ENCODE data around the gene SLC27A1. TPM values are rescaled to one million over a fixed set of nuclear protein-coding genes. Genes with fewer than 3 reads are reported as not detected.
A peak's percentile ranks its signal among the peaks of the same experiment; 100 is the strongest.
"Not testable (repeated sequence)": the region's sequence is repeated elsewhere in the genome, so short reads cannot be mapped to it uniquely, and the experiment has no call there.

The SLC27A1 gene
- total and polyA plus RNA-seq, 2 donors, result 2.0 to 11.9 TPM

- H3K4me3 ChIP-seq (ENCODE audit: low read length in 2 of 2), result no peak overlapping the region
- peaks cover 6 to 10% of the 10 kb centered on the region in 2 donors for H3K9me3 ChIP-seq (ENCODE audit: control insufficient read depth in 2 of 2, insufficient read depth in 1 of 2, low read length in 1 of 2)
- DNase-seq (ENCODE audit: low read depth in 6 of 9, low spot score in 9 of 9), result no peak
- H3K4me1 ChIP-seq (ENCODE audit: control insufficient read depth in 2 of 2, insufficient read depth in 2 of 2, low read length in 2 of 2), result peaks cover 8 to 10% of the 10 kb centered on the region in 2 donors
- peaks cover 17 to 27% of the 10 kb centered on the region in 2 donors for H3K36me3 ChIP-seq (ENCODE audit: control insufficient read depth in 2 of 2, insufficient read depth in 2 of 2, low read length in 1 of 2)
- no peak overlapping the region for H3K27ac ChIP-seq (ENCODE audit: low read depth in 1 of 2, low read length in 1 of 2)
- no peaks in the 10 kb centered on the region for H3K27me3 ChIP-seq (ENCODE audit: control insufficient read depth in 2 of 2, insufficient read depth in 1 of 2, low read length in 1 of 2)
- 97% methylated on average over 15 of the region's 15 CpGs for WGBS
Observed at GRCh38 chr19:17515408-17516149, 45.3 kb downstream of the SLC27A1 start.

DNA sequence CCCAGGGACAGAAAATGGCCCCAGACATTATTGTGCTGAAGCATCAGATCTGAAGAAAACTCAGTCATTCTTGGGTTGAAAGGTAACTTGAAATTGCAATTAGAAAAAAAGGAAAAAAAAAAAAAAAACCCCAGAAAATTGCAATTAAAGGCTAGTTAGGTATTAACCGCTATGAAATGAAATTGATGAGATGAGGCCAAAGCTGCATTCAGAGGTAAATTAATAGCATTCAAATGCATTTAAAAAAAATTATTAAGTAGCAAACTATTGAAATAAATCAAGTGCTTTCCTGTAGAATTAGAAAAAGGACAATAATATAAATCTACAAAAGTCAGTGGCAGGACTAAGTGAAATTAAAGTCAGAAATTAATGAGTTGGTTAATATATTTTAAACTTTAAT lies 47.6 kb downstream of the SLC27A1 start:
- no peak for DNase-seq (ENCODE audit: low read depth in 6 of 9, low spot score in 9 of 9)
- Histone ChIP-seq H3K4me3 (ENCODE audit: low read length in 2 of 2) (no peak overlapping the region), H3K4me1 (ENCODE audit: control insufficient read depth in 2 of 2, insufficient read depth in 2 of 2, low read length in 2 of 2) (peaks cover under 1 to 9% of the 10 kb centered on the region in 2 donors), H3K9me3 (ENCODE audit: control insufficient read depth in 2 of 2, insufficient read depth in 1 of 2, low read length in 1 of 2) (peaks cover 6 to 10% of the 10 kb centered on the region in 2 donors), H3K27me3 (ENCODE audit: control insufficient read depth in 2 of 2, insufficient read depth in 1 of 2, low read length in 1 of 2) (no peaks in the 10 kb centered on the region), H3K27ac (ENCODE audit: low read depth in 1 of 2, low read length in 1 of 2) (no peak overlapping the region), H3K36me3 (ENCODE audit: control insufficient read depth in 2 of 2, insufficient read depth in 2 of 2, low read length in 1 of 2) (peaks cover 26 to 34% of the 10 kb centered on the region in 2 donors)
- WGBS, result 98% methylated on average over 1 of the region's 1 CpG

GRCh38 chr19:17518654-17519053 lies 48.3 kb downstream of the SLC27A1 start:
- not testable (repeated sequence) for H3K9me3 ChIP-seq (ENCODE audit: control insufficient read depth in 2 of 2, insufficient read depth in 1 of 2, low read length in 1 of 2); H3K27ac ChIP-seq (ENCODE audit: low read depth in 1 of 2, low read length in 1 of 2); DNase-seq (ENCODE audit: low read depth in 6 of 9, low spot score in 9 of 9); H3K27me3 ChIP-seq (ENCODE audit: control insufficient read depth in 2 of 2, insufficient read depth in 1 of 2, low read length in 1 of 2); H3K4me3 ChIP-seq (ENCODE audit: low read length in 2 of 2)
- Histone ChIP-seq H3K4me1 (ENCODE audit: control insufficient read depth in 2 of 2, insufficient read depth in 2 of 2, low read length in 2 of 2) (peaks cover 8 to 16% of the 10 kb centered on the region in 2 donors), H3K36me3 (ENCODE audit: control insufficient read depth in 2 of 2, insufficient read depth in 2 of 2, low read length in 1 of 2) (peaks cover 26 to 34% of the 10 kb centered on the region in 2 donors)
- 90% methylated on average over 8 of the region's 8 CpGs for WGBS

DNA sequence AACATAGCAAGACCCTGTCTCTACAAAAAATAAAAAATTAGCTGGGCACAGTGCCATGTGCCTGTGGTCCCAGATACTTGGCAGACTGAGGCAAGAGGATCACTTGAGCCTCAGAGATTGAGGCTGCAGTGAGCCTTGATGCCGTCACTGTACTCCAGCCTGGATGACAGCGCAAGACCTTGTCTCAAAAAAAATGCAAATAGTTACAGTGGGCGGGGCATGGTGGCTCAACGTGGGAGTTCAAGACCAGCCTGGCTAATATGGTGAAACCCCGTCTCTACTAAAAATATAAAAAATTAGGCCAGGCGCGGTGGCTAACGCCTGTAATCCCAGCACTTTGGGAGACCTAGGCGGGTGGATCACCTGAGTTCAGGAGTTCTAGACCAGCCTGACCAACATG lies 49.6 kb downstream of the SLC27A1 start:
- H3K9me3 ChIP-seq (ENCODE audit: control insufficient read depth in 2 of 2, insufficient read depth in 1 of 2, low read length in 1 of 2), result peaks cover 6 to 22% of the 10 kb centered on the region in 2 donors
- DNase-seq (ENCODE audit: low read depth in 6 of 9, low spot score in 9 of 9), result no peak
- no peaks in the 10 kb centered on the region for H3K27me3 ChIP-seq (ENCODE audit: control insufficient read depth in 2 of 2, insufficient read depth in 1 of 2, low read length in 1 of 2)
- H3K4me1 ChIP-seq (ENCODE audit: control insufficient read depth in 2 of 2, insufficient read depth in 2 of 2, low read length in 2 of 2), result peaks cover 12 to 27% of the 10 kb centered on the region in 2 donors
- no peak overlapping the region for H3K27ac ChIP-seq (ENCODE audit: low read depth in 1 of 2, low read length in 1 of 2)
- WGBS, result 95% methylated on average over 9 of the region's 9 CpGs
- no peak overlapping the region for H3K4me3 ChIP-seq (ENCODE audit: low read length in 2 of 2)
- peaks cover 25 to 34% of the 10 kb centered on the region in 2 donors for H3K36me3 ChIP-seq (ENCODE audit: control insufficient read depth in 2 of 2, insufficient read depth in 2 of 2, low read length in 1 of 2)

DNA sequence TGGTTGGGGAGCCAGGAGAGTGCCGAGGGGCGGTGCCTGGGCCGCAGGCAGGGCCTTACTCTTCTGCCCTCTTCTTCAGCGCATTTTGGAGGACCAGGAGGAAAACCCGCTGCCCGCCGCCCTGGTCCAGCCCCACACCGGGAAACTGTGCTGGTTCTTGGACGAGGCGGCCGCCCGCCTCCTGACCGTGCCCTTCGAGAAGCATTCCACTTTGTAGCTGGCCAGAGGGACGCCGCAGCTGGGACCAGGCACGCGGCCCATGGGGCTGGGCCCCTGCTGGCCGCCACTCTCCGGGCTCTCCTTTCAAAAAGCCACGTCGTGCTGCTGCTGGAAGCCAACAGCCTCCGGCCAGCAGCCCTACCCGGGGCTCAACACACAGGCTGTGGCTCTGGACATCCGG lies 50.5 kb downstream of the SLC27A1 start:
- H3K4me1 ChIP-seq (ENCODE audit: control insufficient read depth in 2 of 2, insufficient read depth in 2 of 2, low read length in 2 of 2), result peaks cover 12 to 32% of the 10 kb centered on the region in 2 donors
- H3K27me3 ChIP-seq (ENCODE audit: control insufficient read depth in 2 of 2, insufficient read depth in 1 of 2, low read length in 1 of 2), result no peaks in the 10 kb centered on the region
- H3K9me3 ChIP-seq (ENCODE audit: control insufficient read depth in 2 of 2, insufficient read depth in 1 of 2, low read length in 1 of 2), result peaks cover 6 to 22% of the 10 kb centered on the region in 2 donors
- no peak overlapping the region for H3K27ac ChIP-seq (ENCODE audit: low read depth in 1 of 2, low read length in 1 of 2)
- no peak for DNase-seq (ENCODE audit: low read depth in 6 of 9, low spot score in 9 of 9)
- peaks cover 25 to 32% of the 10 kb centered on the region in 2 donors for H3K36me3 ChIP-seq (ENCODE audit: control insufficient read depth in 2 of 2, insufficient read depth in 2 of 2, low read length in 1 of 2)
- H3K4me3 ChIP-seq (ENCODE audit: low read length in 2 of 2), result no peak overlapping the region
- 98% methylated on average over 25 of the region's 25 CpGs for WGBS

- peak overlapping the region; percentile 11 to 30 for H3K4me3 ChIP-seq (ENCODE audit: low read length in 2 of 2)
- no peaks in the 10 kb centered on the region for H3K27me3 ChIP-seq (ENCODE audit: control insufficient read depth in 2 of 2, insufficient read depth in 1 of 2, low read length in 1 of 2)
- H3K27ac ChIP-seq (ENCODE audit: low read depth in 1 of 2, low read length in 1 of 2), result peak overlapping the region; percentile 90 to 97
- peak in 6 of 9 donors; percentile 48 to 87 (median 64) for DNase-seq (ENCODE audit: low read depth in 6 of 9, low spot score in 9 of 9)
- peaks cover 11 to 15% of the 10 kb centered on the region in 2 donors for H3K36me3 ChIP-seq (ENCODE audit: control insufficient read depth in 2 of 2, insufficient read depth in 2 of 2, low read length in 1 of 2)
- H3K4me1 ChIP-seq (ENCODE audit: control insufficient read depth in 2 of 2, insufficient read depth in 2 of 2, low read length in 2 of 2), result peaks cover 19 to 47% of the 10 kb centered on the region in 2 donors
- H3K9me3 ChIP-seq (ENCODE audit: control insufficient read depth in 2 of 2, insufficient read depth in 1 of 2, low read length in 1 of 2), result peaks cover 0 to 13% of the 10 kb centered on the region in 2 donors
- WGBS, result 7% methylated on average over 24 of the region's 24 CpGs
Observed at GRCh38 chr19:17522988-17523872, 52.9 kb downstream of the SLC27A1 start.

DNA sequence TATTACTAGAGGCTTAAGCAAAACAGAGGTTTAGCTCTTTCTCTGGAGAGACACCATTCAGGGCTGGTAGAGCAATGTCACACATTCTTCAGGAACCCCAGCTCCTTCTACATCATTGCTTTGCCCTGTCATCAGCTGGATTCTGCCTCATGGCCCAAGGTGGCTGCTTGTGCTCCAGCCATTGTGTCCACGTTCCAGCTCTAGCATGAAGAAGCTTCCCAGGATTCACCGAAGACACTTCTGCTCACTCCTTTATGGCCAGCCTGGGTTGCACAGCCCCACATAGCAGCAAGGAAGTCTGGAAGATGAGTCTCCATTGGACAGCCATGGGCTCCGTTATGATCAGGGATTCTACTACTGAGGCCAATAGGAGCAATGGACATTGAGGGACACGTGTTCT lies 54.3 kb downstream of the SLC27A1 start:
- Histone ChIP-seq H3K4me3 (ENCODE audit: low read length in 2 of 2) (no peak overlapping the region), H3K9me3 (ENCODE audit: control insufficient read depth in 2 of 2, insufficient read depth in 1 of 2, low read length in 1 of 2) (peaks cover 0 to 19% of the 10 kb centered on the region in 2 donors), H3K27ac (ENCODE audit: low read depth in 1 of 2, low read length in 1 of 2) (no peak overlapping the region), H3K4me1 (ENCODE audit: control insufficient read depth in 2 of 2, insufficient read depth in 2 of 2, low read length in 2 of 2) (peaks cover 19 to 51% of the 10 kb centered on the region in 2 donors), H3K27me3 (ENCODE audit: control insufficient read depth in 2 of 2, insufficient read depth in 1 of 2, low read length in 1 of 2) (no peaks in the 10 kb centered on the region), H3K36me3 (ENCODE audit: control insufficient read depth in 2 of 2, insufficient read depth in 2 of 2, low read length in 1 of 2) (peaks cover 8 to 11% of the 10 kb centered on the region in 2 donors)
- no peak for DNase-seq (ENCODE audit: low read depth in 6 of 9, low spot score in 9 of 9)
- over 99% methylated on average over 4 of the region's 4 CpGs for WGBS

GRCh38 chr19:17525141-17525540 lies 54.8 kb downstream of the SLC27A1 start:
- Histone ChIP-seq H3K4me3 (ENCODE audit: low read length in 2 of 2) (no peak overlapping the region), H3K27ac (ENCODE audit: low read depth in 1 of 2, low read length in 1 of 2) (no peak overlapping the region)

DNA sequence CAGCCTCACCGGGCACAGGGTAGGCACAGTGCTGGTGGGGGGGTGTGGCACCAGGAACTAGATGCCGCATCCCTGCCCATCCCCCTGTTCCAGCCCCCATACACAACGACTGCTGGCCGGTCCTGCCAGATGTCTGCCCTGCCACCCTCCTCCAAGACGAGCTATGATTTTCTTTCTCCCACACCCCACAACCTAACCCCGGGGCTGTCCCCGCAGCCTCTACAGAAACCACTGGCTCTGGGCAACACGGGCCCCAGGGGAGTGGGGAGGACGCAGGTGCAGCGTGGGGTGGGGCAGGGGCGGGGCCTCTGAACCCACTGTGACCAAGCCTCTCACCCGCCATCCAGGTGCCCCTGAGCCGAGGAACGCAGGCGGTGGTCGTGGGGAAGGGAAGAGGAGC lies 56.6 kb downstream of the SLC27A1 start:
- no peak overlapping the region for H3K4me3 ChIP-seq (ENCODE audit: low read length in 2 of 2)
- peaks cover 0 to 19% of the 10 kb centered on the region in 2 donors for H3K9me3 ChIP-seq (ENCODE audit: control insufficient read depth in 2 of 2, insufficient read depth in 1 of 2, low read length in 1 of 2)
- H3K27me3 ChIP-seq (ENCODE audit: control insufficient read depth in 2 of 2, insufficient read depth in 1 of 2, low read length in 1 of 2), result no peaks in the 10 kb centered on the region
- peaks cover 19 to 65% of the 10 kb centered on the region in 2 donors for H3K4me1 ChIP-seq (ENCODE audit: control insufficient read depth in 2 of 2, insufficient read depth in 2 of 2, low read length in 2 of 2)
- no peak overlapping the region for H3K27ac ChIP-seq (ENCODE audit: low read depth in 1 of 2, low read length in 1 of 2)
- peaks cover 0 to 2% of the 10 kb centered on the region in 2 donors for H3K36me3 ChIP-seq (ENCODE audit: control insufficient read depth in 2 of 2, insufficient read depth in 2 of 2, low read length in 1 of 2)
- 11% methylated on average over 16 of the region's 16 CpGs for WGBS
- DNase-seq (ENCODE audit: low read depth in 6 of 9, low spot score in 9 of 9), result peak in 5 of 9 donors; percentile 33 to 71 (median 39)

More at GRCh38 chr19:17525141-17525540, 54.8 kb downstream of the SLC27A1 start:
- peaks cover 0 to 19% of the 10 kb centered on the region in 2 donors for H3K9me3 ChIP-seq (ENCODE audit: control insufficient read depth in 2 of 2, insufficient read depth in 1 of 2, low read length in 1 of 2)
- WGBS, result 97% methylated on average over 9 of the region's 9 CpGs
- no peaks in the 10 kb centered on the region for H3K27me3 ChIP-seq (ENCODE audit: control insufficient read depth in 2 of 2, insufficient read depth in 1 of 2, low read length in 1 of 2)
- peaks cover 8 to 11% of the 10 kb centered on the region in 2 donors for H3K36me3 ChIP-seq (ENCODE audit: control insufficient read depth in 2 of 2, insufficient read depth in 2 of 2, low read length in 1 of 2)
- peaks cover 19 to 56% of the 10 kb centered on the region in 2 donors for H3K4me1 ChIP-seq (ENCODE audit: control insufficient read depth in 2 of 2, insufficient read depth in 2 of 2, low read length in 2 of 2)
- no peak for DNase-seq (ENCODE audit: low read depth in 6 of 9, low spot score in 9 of 9)
